Measurements from ENCODE around the gene VSTM4.

The VSTM4 gene

GRCh38 chr10:49036638-49037037, 78.7 kb downstream of the VSTM4 start:
- no peaks in the 10 kb centered on the region for H3K27me3 ChIP-seq (ENCODE audit: control insufficient read depth, low read length)
- no peaks in the 10 kb centered on the region for H3K4me1 ChIP-seq (ENCODE audit: control insufficient read depth, low read length)
- H3K9me3 ChIP-seq (ENCODE audit: control insufficient read depth, insufficient read depth, low read length), result no peaks in the 10 kb centered on the region
- no peaks in the 10 kb centered on the region for H3K9me2 ChIP-seq (replicated peaks; ENCODE audit: control insufficient read depth, low read length)
- no peaks in the 10 kb centered on the region for H3F3A ChIP-seq (ENCODE audit: control insufficient read depth, insufficient read depth)
- H3K4me2 ChIP-seq (ENCODE audit: low read length), result no peak overlapping the region
- no peak for TF ChIP-seq CTCF (IDR thresholded peaks at IDR 0.05; ENCODE audit: low read depth, low read length, poor library complexity, severe bottlenecking)
- TF ChIP-seq EZH2phosphoT487 (IDR thresholded peaks at IDR 0.05; ENCODE audit: borderline replicate concordance, low read length), result no peak
- no peak overlapping the region for H3K27ac ChIP-seq (ENCODE audit: low read depth, low read length)
- H4K20me1 ChIP-seq (ENCODE audit: control insufficient read depth, insufficient read depth, low read depth, low read length), result no peaks in the 10 kb centered on the region
- H3K36me3 ChIP-seq (ENCODE audit: control insufficient read depth, low read length), result no peaks in the 10 kb centered on the region
- no peak overlapping the region for H3K4me3 ChIP-seq (ENCODE audit: low read length)
- no peaks in the 10 kb centered on the region for H3K79me2 ChIP-seq (ENCODE audit: control insufficient read depth, low read length)

GRCh38 chr10:49035920-49036319, 79.4 kb downstream of the VSTM4 start:
- no peak overlapping the region for H3K27ac ChIP-seq (ENCODE audit: low read depth, low read length)
- H3K9me2 ChIP-seq (replicated peaks; ENCODE audit: control insufficient read depth, low read length), result no peaks in the 10 kb centered on the region
- H3K4me1 ChIP-seq (ENCODE audit: control insufficient read depth, low read length), result no peaks in the 10 kb centered on the region
- TF ChIP-seq EZH2phosphoT487 (IDR thresholded peaks at IDR 0.05; ENCODE audit: borderline replicate concordance, low read length), result no peak
- TF ChIP-seq CTCF (IDR thresholded peaks at IDR 0.05; ENCODE audit: low read depth, low read length, poor library complexity, severe bottlenecking), result no peak
- H3K4me2 ChIP-seq (ENCODE audit: low read length), result no peak overlapping the region
- no peaks in the 10 kb centered on the region for H3K9me3 ChIP-seq (ENCODE audit: control insufficient read depth, insufficient read depth, low read length)
- no peaks in the 10 kb centered on the region for H3K79me2 ChIP-seq (ENCODE audit: control insufficient read depth, low read length)
- H3K4me3 ChIP-seq (ENCODE audit: low read length), result no peak overlapping the region
- H3K36me3 ChIP-seq (ENCODE audit: control insufficient read depth, low read length), result no peaks in the 10 kb centered on the region
- H3F3A ChIP-seq (ENCODE audit: control insufficient read depth, insufficient read depth), result no peaks in the 10 kb centered on the region
- no peaks in the 10 kb centered on the region for H3K27me3 ChIP-seq (ENCODE audit: control insufficient read depth, low read length)
- no peaks in the 10 kb centered on the region for H4K20me1 ChIP-seq (ENCODE audit: control insufficient read depth, insufficient read depth, low read depth, low read length)

- H3K36me3 ChIP-seq (ENCODE audit: control insufficient read depth, low read length), result no peaks in the 10 kb centered on the region
- no peak for TF ChIP-seq CTCF (IDR thresholded peaks at IDR 0.05; ENCODE audit: low read depth, low read length, poor library complexity, severe bottlenecking)
- TF ChIP-seq EZH2phosphoT487 (IDR thresholded peaks at IDR 0.05; ENCODE audit: borderline replicate concordance, low read length), result no peak
- no peak overlapping the region for H3K4me2 ChIP-seq (ENCODE audit: low read length)
These were observed 80.4 kb downstream of the VSTM4 start for GRCh38 chr10:49034925-49035324.

GRCh38 chr10:49033939-49034338, 81.4 kb downstream of the VSTM4 start:
- Histone ChIP-seq H3K27me3 (ENCODE audit: control insufficient read depth, low read length) (no peaks in the 10 kb centered on the region), H4K20me1 (ENCODE audit: control insufficient read depth, insufficient read depth, low read depth, low read length) (no peaks in the 10 kb centered on the region), H3K4me3 (ENCODE audit: low read length) (no peak overlapping the region), H3F3A (ENCODE audit: control insufficient read depth, insufficient read depth) (no peaks in the 10 kb centered on the region), H3K4me1 (ENCODE audit: control insufficient read depth, low read length) (no peaks in the 10 kb centered on the region), H3K27ac (ENCODE audit: low read depth, low read length) (no peak overlapping the region), H3K4me2 (ENCODE audit: low read length) (no peak overlapping the region), H3K9me2 (replicated peaks; ENCODE audit: control insufficient read depth, low read length) (no peaks in the 10 kb centered on the region), H3K9me3 (ENCODE audit: control insufficient read depth, insufficient read depth, low read length) (no peaks in the 10 kb centered on the region), H3K79me2 (ENCODE audit: control insufficient read depth, low read length) (no peaks in the 10 kb centered on the region), H3K36me3 (ENCODE audit: control insufficient read depth, low read length) (no peaks in the 10 kb centered on the region)
- TF ChIP-seq EZH2phosphoT487 (IDR thresholded peaks at IDR 0.05; ENCODE audit: borderline replicate concordance, low read length) (no peak), CTCF (IDR thresholded peaks at IDR 0.05; ENCODE audit: low read depth, low read length, poor library complexity, severe bottlenecking) (no peak)

More at GRCh38 chr10:49034925-49035324, 80.4 kb downstream of the VSTM4 start:
- Histone ChIP-seq H3K79me2 (ENCODE audit: control insufficient read depth, low read length) (no peaks in the 10 kb centered on the region), H3K27ac (ENCODE audit: low read depth, low read length) (no peak overlapping the region), H3K4me3 (ENCODE audit: low read length) (no peak overlapping the region), H3K4me1 (ENCODE audit: control insufficient read depth, low read length) (no peaks in the 10 kb centered on the region), H3K27me3 (ENCODE audit: control insufficient read depth, low read length) (no peaks in the 10 kb centered on the region), H3F3A (ENCODE audit: control insufficient read depth, insufficient read depth) (no peaks in the 10 kb centered on the region), H3K9me3 (ENCODE audit: control insufficient read depth, insufficient read depth, low read length) (no peaks in the 10 kb centered on the region), H3K9me2 (replicated peaks; ENCODE audit: control insufficient read depth, low read length) (no peaks in the 10 kb centered on the region), H4K20me1 (ENCODE audit: control insufficient read depth, insufficient read depth, low read depth, low read length) (no peaks in the 10 kb centered on the region)

Data from DOHH2 (cell line).